ENCODE data around the gene SLC38A6. TPM values are rescaled to one million over a fixed set of nuclear protein-coding genes. Genes with fewer than 3 reads are reported as not detected.
"Not testable (repeated sequence)": the region's sequence is repeated elsewhere in the genome, so short reads cannot be mapped to it uniquely, and the experiment has no call there.

SLC38A6 gene
- total RNA-seq, 2 experiments from 2014 or later = 5.9 to 8.2 TPM

GRCh38 chr14:61064856-61065255 is 83.8 kb downstream of the SLC38A6 start:
- POLR2A ChIA-PET = no interaction called here
- no peak overlapping the region for H3K27ac Mint-ChIP-seq
- no peak for DNase-seq

DNA sequence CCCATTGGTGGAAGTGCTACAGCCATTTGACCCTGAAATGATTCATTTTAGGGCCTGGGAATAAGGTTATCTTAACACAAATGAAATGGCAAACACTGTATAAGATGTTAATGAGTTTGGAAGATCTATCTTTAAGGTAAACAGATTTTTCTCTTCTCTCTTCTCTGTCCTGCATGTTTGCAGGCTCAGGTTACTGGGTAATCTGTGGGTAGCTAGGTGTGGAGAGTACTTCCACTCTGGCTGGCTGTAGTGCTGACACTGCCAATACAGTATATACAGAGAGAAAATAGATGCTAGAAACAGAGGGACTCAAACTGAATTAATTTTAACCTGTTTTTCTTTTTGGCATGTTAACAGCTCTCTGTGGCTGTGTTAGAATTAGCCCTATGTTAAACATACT is 84.6 kb downstream of the SLC38A6 start:
- POLR2A ChIA-PET = no interaction called here
- H3K27me3 Mint-ChIP-seq (ENCODE audit: low read depth) = no peaks in the 10 kb centered on the region
- no peak overlapping the region for H3K4me3 Mint-ChIP-seq
- DNase-seq (no peak), ATAC-seq (no peak)
- H3K4me1 Mint-ChIP-seq (ENCODE audit: low read depth) = no peaks in the 10 kb centered on the region
- CTCF ChIA-PET = no interaction called here
- no peak overlapping the region for H3K27ac Mint-ChIP-seq
- H3K9me3 Mint-ChIP-seq (ENCODE audit: insufficient read depth) = no peaks in the 10 kb centered on the region
- no peaks in the 10 kb centered on the region for H3K36me3 Mint-ChIP-seq (ENCODE audit: low read depth)

More at GRCh38 chr14:61064856-61065255, 83.8 kb downstream of the SLC38A6 start:
- no peak overlapping the region for H3K4me3 Mint-ChIP-seq
- no peaks in the 10 kb centered on the region for H3K9me3 Mint-ChIP-seq (ENCODE audit: insufficient read depth)
- CTCF ChIA-PET = interaction anchor here (0.6 to 1.2 kb wide), 2 partner anchors 38 to 1264 kb away, joined by 3 read pairs; no protein-coding TSS in a partner anchor
- H3K4me1 Mint-ChIP-seq (ENCODE audit: low read depth) = no peaks in the 10 kb centered on the region
- no peak for ATAC-seq
- H3K36me3 Mint-ChIP-seq (ENCODE audit: low read depth) = no peaks in the 10 kb centered on the region
- H3K27me3 Mint-ChIP-seq (ENCODE audit: low read depth) = no peaks in the 10 kb centered on the region

DNA sequence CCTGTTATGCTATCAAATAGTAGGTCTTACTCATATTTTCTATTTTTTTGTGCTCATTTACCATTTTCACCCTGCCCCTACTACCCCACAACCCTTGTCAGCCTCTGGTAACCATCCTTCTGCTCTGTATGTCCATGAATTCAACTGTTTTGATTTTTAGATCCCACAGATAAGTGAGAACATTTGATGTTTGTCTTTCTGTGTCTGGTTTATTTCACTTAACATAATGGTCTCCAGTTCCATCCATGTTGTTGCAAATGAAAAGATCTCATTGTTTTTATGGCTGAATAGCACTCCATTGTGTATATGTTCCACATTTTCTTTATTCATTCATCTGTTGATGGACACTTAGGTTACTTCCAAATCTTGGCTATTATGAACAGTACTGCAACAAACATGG is 91.4 kb downstream of the SLC38A6 start:
- H3K9me3 Mint-ChIP-seq (ENCODE audit: insufficient read depth); ATAC-seq; H3K27me3 Mint-ChIP-seq (ENCODE audit: low read depth); H3K36me3 Mint-ChIP-seq (ENCODE audit: low read depth); H3K4me1 Mint-ChIP-seq (ENCODE audit: low read depth); H3K4me3 Mint-ChIP-seq; POLR2A ChIA-PET; H3K27ac Mint-ChIP-seq; CTCF ChIA-PET; DNase-seq: not testable (repeated sequence)

GRCh38 chr14:61074852-61075251 is 93.8 kb downstream of the SLC38A6 start:
- no peak for ATAC-seq
- no peaks in the 10 kb centered on the region for H3K27me3 Mint-ChIP-seq (ENCODE audit: low read depth)
- DNase-seq = no peak
- POLR2A ChIA-PET = no interaction called here
- no peaks in the 10 kb centered on the region for H3K9me3 Mint-ChIP-seq (ENCODE audit: insufficient read depth)
- H3K27ac Mint-ChIP-seq = no peak overlapping the region
- no peak overlapping the region for H3K4me3 Mint-ChIP-seq
- H3K36me3 Mint-ChIP-seq (ENCODE audit: low read depth) = no peaks in the 10 kb centered on the region
- no peaks in the 10 kb centered on the region for H3K4me1 Mint-ChIP-seq (ENCODE audit: low read depth)
- CTCF ChIA-PET = no interaction called here

DNA sequence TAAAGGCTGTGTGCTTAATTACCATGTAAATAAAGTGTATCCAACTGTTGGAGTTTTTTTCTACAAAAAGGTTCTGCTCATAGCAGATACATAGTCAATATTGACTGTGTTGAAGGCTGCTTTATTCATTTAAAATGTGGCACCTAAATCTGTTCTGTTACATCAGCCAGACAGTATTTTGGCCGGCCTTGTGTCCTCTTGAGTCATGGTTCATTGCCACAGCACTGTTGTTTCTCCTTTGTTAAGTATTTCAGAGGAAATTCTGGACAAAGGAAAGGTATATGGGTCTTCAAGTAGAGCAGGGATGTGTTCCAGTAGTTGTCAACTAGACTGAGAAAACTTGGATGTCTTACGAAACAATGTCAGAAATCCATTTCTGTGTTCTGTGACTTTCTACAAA is 95.5 kb downstream of the SLC38A6 start:
- no peaks in the 10 kb centered on the region for H3K9me3 Mint-ChIP-seq (ENCODE audit: insufficient read depth)
- no peak overlapping the region for H3K4me3 Mint-ChIP-seq
- H3K27ac Mint-ChIP-seq = no peak overlapping the region
- DNase-seq = no peak
- no peaks in the 10 kb centered on the region for H3K36me3 Mint-ChIP-seq (ENCODE audit: low read depth)
- no peaks in the 10 kb centered on the region for H3K4me1 Mint-ChIP-seq (ENCODE audit: low read depth)
- POLR2A ChIA-PET = no interaction called here
- no peaks in the 10 kb centered on the region for H3K27me3 Mint-ChIP-seq (ENCODE audit: low read depth)
- CTCF ChIA-PET = no interaction called here
- no peak for ATAC-seq

- H3K27ac Mint-ChIP-seq = no peak overlapping the region
- no peaks in the 10 kb centered on the region for H3K36me3 Mint-ChIP-seq (ENCODE audit: low read depth)
- ChIA-PET POLR2A (no interaction called here), CTCF (no interaction called here)
- no peak overlapping the region for H3K4me3 Mint-ChIP-seq
- DNase-seq = no peak
- no peak for ATAC-seq
- H3K9me3 Mint-ChIP-seq (ENCODE audit: insufficient read depth) = no peaks in the 10 kb centered on the region
- no peaks in the 10 kb centered on the region for H3K27me3 Mint-ChIP-seq (ENCODE audit: low read depth)
- H3K4me1 Mint-ChIP-seq (ENCODE audit: low read depth) = no peaks in the 10 kb centered on the region
These were observed 96.4 kb downstream of the SLC38A6 start for GRCh38 chr14:61077437-61077836.

DNA sequence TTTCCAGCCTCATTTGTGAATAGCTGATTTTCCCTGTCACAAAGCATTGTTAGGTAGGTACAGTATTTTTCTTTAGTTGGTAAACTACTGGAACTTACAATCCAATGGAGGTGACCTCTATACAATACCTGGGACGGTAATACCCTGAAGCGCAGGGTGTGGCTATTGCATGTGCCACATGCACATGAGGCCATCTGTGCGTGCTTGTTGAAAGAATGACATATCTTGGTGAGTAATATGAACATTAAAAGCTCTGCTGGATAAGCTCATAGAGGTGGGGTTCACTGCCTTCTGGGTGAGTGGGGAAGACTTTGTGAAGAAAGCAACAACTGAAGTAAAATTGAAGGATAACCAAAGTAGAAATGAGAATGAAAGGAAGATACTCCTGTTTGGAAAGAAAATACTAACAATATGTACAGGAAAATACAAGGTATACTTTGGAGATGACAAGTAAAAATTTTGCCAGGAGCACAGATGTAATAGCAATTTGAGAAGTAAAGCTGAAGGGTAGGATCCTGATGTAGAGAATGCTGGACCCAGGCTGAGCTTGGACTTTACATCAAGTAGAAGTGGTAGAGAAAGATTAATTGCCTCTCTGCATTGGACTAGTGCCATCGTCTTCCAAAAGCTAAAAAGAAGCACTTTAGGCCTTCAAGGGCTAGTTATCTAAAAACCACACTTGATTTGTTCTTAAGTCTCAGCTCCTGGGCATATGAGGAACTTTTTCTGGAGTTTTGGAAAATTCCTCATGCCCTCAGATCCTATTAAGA is 97.1 kb downstream of the SLC38A6 start:
- Mint-ChIP-seq H3K4me1 (ENCODE audit: low read depth) (no peaks in the 10 kb centered on the region), H3K36me3 (ENCODE audit: low read depth) (no peaks in the 10 kb centered on the region), H3K27ac (no peak overlapping the region), H3K9me3 (ENCODE audit: insufficient read depth) (no peaks in the 10 kb centered on the region), H3K4me3 (no peak overlapping the region), H3K27me3 (ENCODE audit: low read depth) (no peaks in the 10 kb centered on the region)
- POLR2A ChIA-PET = no interaction called here
- CTCF ChIA-PET = no interaction called here
- ATAC-seq (no peak), DNase-seq (no peak)

DNA sequence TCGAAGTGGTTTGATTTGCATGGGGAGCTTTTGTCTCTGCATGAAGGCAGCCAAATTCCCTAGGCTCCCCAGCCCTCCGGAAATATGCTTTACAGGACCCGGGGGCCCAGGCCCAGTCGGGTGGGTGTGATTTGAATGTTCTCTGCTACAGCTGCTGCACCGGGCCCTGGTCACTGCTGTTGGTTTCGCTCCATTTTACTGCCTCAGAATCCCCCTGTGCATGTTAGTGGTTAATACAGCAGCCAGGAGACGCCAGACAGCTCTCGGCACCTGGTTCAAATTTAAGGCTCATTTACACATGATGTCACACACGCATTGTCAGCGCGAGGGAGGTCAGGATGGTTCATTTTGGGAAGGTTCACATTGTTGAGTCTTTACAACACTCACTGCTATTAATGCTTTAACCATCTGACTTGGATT is 99.6 kb downstream of the SLC38A6 start:
- DNase-seq (no peak), ATAC-seq (no peak)
- no peaks in the 10 kb centered on the region for H3K4me1 Mint-ChIP-seq (ENCODE audit: low read depth)
- H3K4me3 Mint-ChIP-seq = no peak overlapping the region
- no peaks in the 10 kb centered on the region for H3K36me3 Mint-ChIP-seq (ENCODE audit: low read depth)
- CTCF ChIA-PET = no interaction called here
- H3K27me3 Mint-ChIP-seq (ENCODE audit: low read depth) = no peaks in the 10 kb centered on the region
- POLR2A ChIA-PET = no interaction called here
- H3K9me3 Mint-ChIP-seq (ENCODE audit: insufficient read depth) = no peaks in the 10 kb centered on the region
- no peak overlapping the region for H3K27ac Mint-ChIP-seq

- H3K36me3 Mint-ChIP-seq (ENCODE audit: low read depth) = no peaks in the 10 kb centered on the region
- no peaks in the 10 kb centered on the region for H3K4me1 Mint-ChIP-seq (ENCODE audit: low read depth)
- ChIA-PET CTCF (no interaction called here), POLR2A (no interaction called here)
- H3K4me3 Mint-ChIP-seq = no peak overlapping the region
- no peaks in the 10 kb centered on the region for H3K9me3 Mint-ChIP-seq (ENCODE audit: insufficient read depth)
- ATAC-seq = no peak
- H3K27ac Mint-ChIP-seq = no peak overlapping the region
- DNase-seq = no peak
- H3K27me3 Mint-ChIP-seq (ENCODE audit: low read depth) = no peaks in the 10 kb centered on the region
These were observed 107.0 kb downstream of the SLC38A6 start for GRCh38 chr14:61088081-61088480.

DNA sequence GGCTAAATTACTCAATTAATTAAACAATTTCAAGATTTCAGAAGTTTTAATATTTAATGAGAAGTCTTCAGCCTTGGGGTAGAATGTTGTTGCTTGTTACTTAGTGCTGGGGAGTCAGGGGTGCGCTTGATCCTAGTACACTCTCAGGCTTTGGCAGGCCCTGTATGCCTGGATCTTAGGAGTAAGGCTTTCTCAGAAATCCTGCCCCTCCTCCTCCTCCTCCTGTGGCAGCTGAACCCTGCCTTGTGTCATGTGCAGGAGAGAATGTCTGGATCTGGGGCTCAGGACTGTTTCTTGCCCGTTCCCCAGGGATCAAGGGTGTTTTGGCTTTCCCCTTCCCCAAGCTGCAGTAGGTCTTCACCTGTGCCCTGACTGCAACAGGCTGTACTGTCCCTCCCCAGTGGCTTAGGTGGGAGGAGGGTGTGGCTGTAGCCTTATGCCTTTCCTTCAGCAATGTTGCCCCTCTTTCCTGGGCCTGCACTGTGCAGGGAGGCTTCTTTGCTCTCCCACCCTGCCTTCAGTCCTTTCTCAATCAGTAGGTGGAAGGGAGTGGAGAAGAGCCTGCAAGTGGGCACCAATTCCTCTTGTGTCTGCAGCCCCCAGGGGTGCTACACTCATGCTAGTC is 108.2 kb downstream of the SLC38A6 start:
- CTCF ChIA-PET = no interaction called here
- POLR2A ChIA-PET = no interaction called here
- H3K27ac Mint-ChIP-seq = no peak overlapping the region
- no peaks in the 10 kb centered on the region for H3K4me1 Mint-ChIP-seq (ENCODE audit: low read depth)
- ATAC-seq = no peak
- H3K9me3 Mint-ChIP-seq (ENCODE audit: insufficient read depth) = no peaks in the 10 kb centered on the region
- DNase-seq = no peak
- no peak overlapping the region for H3K4me3 Mint-ChIP-seq
- H3K36me3 Mint-ChIP-seq (ENCODE audit: low read depth) = no peaks in the 10 kb centered on the region
- H3K27me3 Mint-ChIP-seq (ENCODE audit: low read depth) = no peaks in the 10 kb centered on the region

GRCh38 chr14:61090432-61091216 is 109.6 kb downstream of the SLC38A6 start:
- no peaks in the 10 kb centered on the region for H3K4me1 Mint-ChIP-seq (ENCODE audit: low read depth)
- ChIA-PET POLR2A (no interaction called here), CTCF (no interaction called here)
- no peak overlapping the region for H3K27ac Mint-ChIP-seq
- DNase-seq = no peak
- H3K9me3 Mint-ChIP-seq (ENCODE audit: insufficient read depth) = no peaks in the 10 kb centered on the region
- H3K4me3 Mint-ChIP-seq = no peak overlapping the region
- H3K36me3 Mint-ChIP-seq (ENCODE audit: low read depth) = no peaks in the 10 kb centered on the region
- H3K27me3 Mint-ChIP-seq (ENCODE audit: low read depth) = no peaks in the 10 kb centered on the region
- no peak for ATAC-seq

DNA sequence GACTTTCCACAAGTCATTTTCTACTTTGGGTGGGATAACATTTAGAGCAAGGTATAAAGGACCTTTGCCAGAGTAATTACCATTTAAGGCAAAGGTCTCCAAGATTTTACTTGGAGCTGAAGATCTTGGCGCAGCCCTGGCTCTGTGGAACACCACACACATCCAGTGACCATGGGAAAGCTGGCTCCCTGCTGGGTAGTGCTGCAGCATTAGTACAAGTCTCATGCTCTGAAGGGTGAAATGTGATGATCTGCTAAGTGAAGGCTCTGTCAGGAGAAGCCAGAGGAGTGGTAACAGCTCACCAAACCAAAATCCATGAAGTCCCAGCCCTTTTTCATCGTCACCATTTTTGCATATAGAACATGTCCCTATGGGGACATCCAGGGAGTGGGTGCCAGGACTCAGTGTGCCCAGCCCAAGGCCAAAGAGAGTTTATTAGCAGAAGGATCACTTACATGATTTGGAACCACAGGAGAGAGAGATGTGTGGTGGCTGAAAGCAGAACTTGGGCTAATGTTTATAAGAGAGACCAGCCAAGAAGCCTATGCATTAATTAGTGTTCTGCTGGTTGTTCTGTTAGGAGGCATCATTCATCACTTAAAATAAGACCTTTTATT is 110.7 kb downstream of the SLC38A6 start:
- DNase-seq (no peak), ATAC-seq (no peak)
- Mint-ChIP-seq H3K27me3 (ENCODE audit: low read depth) (no peaks in the 10 kb centered on the region), H3K36me3 (ENCODE audit: low read depth) (no peaks in the 10 kb centered on the region), H3K9me3 (ENCODE audit: insufficient read depth) (no peaks in the 10 kb centered on the region), H3K4me1 (ENCODE audit: low read depth) (no peaks in the 10 kb centered on the region), H3K4me3 (no peak overlapping the region), H3K27ac (no peak overlapping the region)
- ChIA-PET CTCF (no interaction called here), POLR2A (no interaction called here)
